ENCODE data around the gene SCGB3A2. TPM values are rescaled to one million over a fixed set of nuclear protein-coding genes. Genes with fewer than 3 reads are reported as not detected.
"Not testable (repeated sequence)": the region's sequence is repeated elsewhere in the genome, so short reads cannot be mapped to it uniquely, and the experiment has no call there.

SCGB3A2 gene
- total and polyA plus RNA-seq, 2 donors (not counting 1 experiment from before 2014, with no cell fraction given): not detected

- H3K4me1 Mint-ChIP-seq; intact Hi-C loops (cut with micrococcal nuclease); H3K27ac ChIP-seq (ENCODE audit: low read length in 2 of 2); H3K27me3 Mint-ChIP-seq; H3K9me3 ChIP-seq (ENCODE audit: control extremely low read depth in 1 of 3, control insufficient read depth in 2 of 3, insufficient read depth in 1 of 3, low read length in 2 of 3); POLR2A ChIA-PET; H4K20me1 ChIP-seq (ENCODE audit: control insufficient read depth, insufficient read depth, low read length, poor library complexity, severe bottlenecking); H3K4me3 Mint-ChIP-seq; H3K36me3 ChIP-seq (replicated peaks in 1 of 2; ENCODE audit: control extremely low read depth in 1 of 2, control insufficient read depth in 1 of 2, extremely low read depth in 1 of 2, insufficient read depth in 2 of 2, low read length in 1 of 2); H3K27me3 ChIP-seq (replicated peaks in 1 of 4; ENCODE audit: control extremely low read depth in 1 of 4, control insufficient read depth in 3 of 4, insufficient read depth in 4 of 4, low read length in 3 of 4); H3K27ac Mint-ChIP-seq; ATAC-seq (ENCODE audit: low read depth); H3K9ac ChIP-seq (ENCODE audit: low read length); CTCF ChIA-PET; H2AFZ ChIP-seq (ENCODE audit: insufficient read depth, low read depth, low read length, poor library complexity, severe bottlenecking); H3K4me2 ChIP-seq (replicated peaks; ENCODE audit: low read depth, low read length, poor library complexity, severe bottlenecking); H3K4me3 ChIP-seq (ENCODE audit: control extremely low read depth in 1 of 5, extremely low read depth in 1 of 5, insufficient read depth in 1 of 5, low read depth in 2 of 5, low read length in 4 of 5); H3K4me1 ChIP-seq (ENCODE audit: control insufficient read depth in 2 of 2, insufficient read depth in 2 of 2, low read length in 2 of 2); DNase-seq; H3K9me3 Mint-ChIP-seq (ENCODE audit: insufficient read depth); H3K79me2 ChIP-seq (ENCODE audit: control insufficient read depth, insufficient read depth, low read length): not testable (repeated sequence)
- WGBS (ENCODE audit: insufficient coverage): 93% methylated on average over 12 of the region's 18 CpGs
Measured at GRCh38 chr5:147871980-147872549, 6.4 kb upstream of the SCGB3A2 start.

GRCh38 chr5:147872744-147873435, 5.6 kb upstream of the SCGB3A2 start:
- H3K4me3 ChIP-seq (ENCODE audit: control extremely low read depth in 1 of 5, extremely low read depth in 1 of 5, insufficient read depth in 1 of 5, low read depth in 2 of 5, low read length in 4 of 5); POLR2A ChIA-PET; H3K27me3 Mint-ChIP-seq; H3K9me3 Mint-ChIP-seq (ENCODE audit: insufficient read depth); H3K4me3 Mint-ChIP-seq; H3K4me1 Mint-ChIP-seq; intact Hi-C loops (cut with micrococcal nuclease); DNase-seq; H3K27ac Mint-ChIP-seq; CTCF ChIA-PET; H3K27me3 ChIP-seq (replicated peaks in 1 of 4; ENCODE audit: control extremely low read depth in 1 of 4, control insufficient read depth in 3 of 4, insufficient read depth in 4 of 4, low read length in 3 of 4); H3K27ac ChIP-seq (ENCODE audit: low read length in 2 of 2); H3K36me3 ChIP-seq (replicated peaks in 1 of 2; ENCODE audit: control extremely low read depth in 1 of 2, control insufficient read depth in 1 of 2, extremely low read depth in 1 of 2, insufficient read depth in 2 of 2, low read length in 1 of 2); H3K4me1 ChIP-seq (ENCODE audit: control insufficient read depth in 2 of 2, insufficient read depth in 2 of 2, low read length in 2 of 2); ATAC-seq (ENCODE audit: low read depth); H3K9me3 ChIP-seq (ENCODE audit: control extremely low read depth in 1 of 3, control insufficient read depth in 2 of 3, insufficient read depth in 1 of 3, low read length in 2 of 3); H3K9ac ChIP-seq (ENCODE audit: low read length); H3K79me2 ChIP-seq (ENCODE audit: control insufficient read depth, insufficient read depth, low read length); H4K20me1 ChIP-seq (ENCODE audit: control insufficient read depth, insufficient read depth, low read length, poor library complexity, severe bottlenecking); H2AFZ ChIP-seq (ENCODE audit: insufficient read depth, low read depth, low read length, poor library complexity, severe bottlenecking); H3K4me2 ChIP-seq (replicated peaks; ENCODE audit: low read depth, low read length, poor library complexity, severe bottlenecking): not testable (repeated sequence)
- WGBS (ENCODE audit: insufficient coverage): 93% methylated on average over 9 of the region's 16 CpGs

- DNase-seq; H3K4me3 ChIP-seq (ENCODE audit: control extremely low read depth in 1 of 5, extremely low read depth in 1 of 5, insufficient read depth in 1 of 5, low read depth in 2 of 5, low read length in 4 of 5); H4K20me1 ChIP-seq (ENCODE audit: control insufficient read depth, insufficient read depth, low read length, poor library complexity, severe bottlenecking); H3K4me2 ChIP-seq (replicated peaks; ENCODE audit: low read depth, low read length, poor library complexity, severe bottlenecking); H2AFZ ChIP-seq (ENCODE audit: insufficient read depth, low read depth, low read length, poor library complexity, severe bottlenecking); H3K4me1 ChIP-seq (ENCODE audit: control insufficient read depth in 2 of 2, insufficient read depth in 2 of 2, low read length in 2 of 2); H3K9me3 ChIP-seq (ENCODE audit: control extremely low read depth in 1 of 3, control insufficient read depth in 2 of 3, insufficient read depth in 1 of 3, low read length in 2 of 3); H3K36me3 ChIP-seq (replicated peaks in 1 of 2; ENCODE audit: control extremely low read depth in 1 of 2, control insufficient read depth in 1 of 2, extremely low read depth in 1 of 2, insufficient read depth in 2 of 2, low read length in 1 of 2); CTCF ChIA-PET; H3K79me2 ChIP-seq (ENCODE audit: control insufficient read depth, insufficient read depth, low read length); H3K4me1 Mint-ChIP-seq; H3K27ac ChIP-seq (ENCODE audit: low read length in 2 of 2); H3K4me3 Mint-ChIP-seq; H3K9me3 Mint-ChIP-seq (ENCODE audit: insufficient read depth); POLR2A ChIA-PET; H3K9ac ChIP-seq (ENCODE audit: low read length); H3K27me3 ChIP-seq (replicated peaks in 1 of 4; ENCODE audit: control extremely low read depth in 1 of 4, control insufficient read depth in 3 of 4, insufficient read depth in 4 of 4, low read length in 3 of 4); ATAC-seq (ENCODE audit: low read depth); intact Hi-C loops (cut with micrococcal nuclease); H3K27me3 Mint-ChIP-seq; H3K27ac Mint-ChIP-seq: not testable (repeated sequence)
- 100% methylated on average over 4 of the region's 8 CpGs for WGBS (ENCODE audit: insufficient coverage)
Measured at GRCh38 chr5:147874118-147874875, 4.2 kb upstream of the SCGB3A2 start.

Data from B cell (primary cell).